ENCODE data around the gene ATAD3C. TPM values are rescaled to one million over a fixed set of nuclear protein-coding genes. Genes with fewer than 3 reads are reported as not detected.
"Not testable (repeated sequence)": the region's sequence is repeated elsewhere in the genome, so short reads cannot be mapped to it uniquely, and the experiment has no call there.

The ATAD3C gene
- total and polyA plus RNA-seq, 2 of the 4 experiments (the other 2 are of a cell fraction): not detected

GRCh38 chr1:1480488-1480867, 31.0 kb downstream of the ATAD3C start:
- H3K4ac ChIP-seq (ENCODE audit: low read depth, low read length); H3K14ac ChIP-seq (replicated peaks; ENCODE audit: low read depth, low read length); H3K56ac ChIP-seq (ENCODE audit: extremely low read depth, insufficient read depth, low read length); H2BK120ac ChIP-seq (ENCODE audit: low read depth, low read length); DNase-seq; H3K4me2 ChIP-seq (ENCODE audit: low read depth, low read length); H2AFZ ChIP-seq (replicated peaks; ENCODE audit: low read length, poor library complexity); H2BK15ac ChIP-seq (ENCODE audit: low read depth, low read length); H3K9me1 ChIP-seq (ENCODE audit: insufficient read depth, low read length); in situ Hi-C loops (cut with MboI; ENCODE audit: low sequenced_read_pairs); CTCF ChIA-PET; H3K27me3 ChIP-seq (ENCODE audit: control insufficient read depth, insufficient read depth, low read length); POLR2A ChIA-PET (ENCODE audit: unreplicated experiment); H3K9ac ChIP-seq (ENCODE audit: low read depth, low read length); dilution Hi-C loops (cut with HindIII; ENCODE audit: low sequenced_read_pairs, unreplicated experiment); H3K4me1 ChIP-seq (ENCODE audit: control insufficient read depth, insufficient read depth, low read length); H4K8ac ChIP-seq (ENCODE audit: low read depth in 2 of 2, low read length in 2 of 2); H3K27ac ChIP-seq (ENCODE audit: insufficient read depth, low read length); H3K18ac ChIP-seq (ENCODE audit: low read depth, low read length); BruUV-seq (replicated peaks); ATAC-seq (ENCODE audit: low read depth); H2AK5ac ChIP-seq (ENCODE audit: low read depth, low read length); H4K5ac ChIP-seq (ENCODE audit: low read depth, low read length); H2AK9ac ChIP-seq (replicated peaks; ENCODE audit: low read depth, low read length, poor library complexity); H4K91ac ChIP-seq (ENCODE audit: insufficient read depth, low read depth, low read length); H2BK5ac ChIP-seq (ENCODE audit: low read depth, low read length, poor library complexity, severe bottlenecking); H3K23ac ChIP-seq (ENCODE audit: low read depth, low read length); H3K4me3 ChIP-seq (ENCODE audit: insufficient read depth, low read depth, low read length); H3K9me3 ChIP-seq (ENCODE audit: control insufficient read depth, insufficient read depth, low read length); H2BK20ac ChIP-seq (ENCODE audit: low read depth, low read length); intact Hi-C loops (cut with micrococcal nuclease): not testable (repeated sequence)
- peaks cover 52% of the 10 kb centered on the region for H3K36me3 ChIP-seq (ENCODE audit: control insufficient read depth, insufficient read depth, low read length)
- WGBS, 2 experiments (ENCODE audit: extremely low coverage in 2 of 2, insufficient read length in 1 of 2): no CpG with 5 or more reads among the region's 16 CpGs
- H3K79me1 ChIP-seq (ENCODE audit: low read depth in 1 of 2, low read length in 2 of 2): peaks cover 4 to 24% of the 10 kb centered on the region in 2 experiments
- peaks cover 10% of the 10 kb centered on the region for H4K20me1 ChIP-seq (ENCODE audit: insufficient read depth, low read length)

DNA sequence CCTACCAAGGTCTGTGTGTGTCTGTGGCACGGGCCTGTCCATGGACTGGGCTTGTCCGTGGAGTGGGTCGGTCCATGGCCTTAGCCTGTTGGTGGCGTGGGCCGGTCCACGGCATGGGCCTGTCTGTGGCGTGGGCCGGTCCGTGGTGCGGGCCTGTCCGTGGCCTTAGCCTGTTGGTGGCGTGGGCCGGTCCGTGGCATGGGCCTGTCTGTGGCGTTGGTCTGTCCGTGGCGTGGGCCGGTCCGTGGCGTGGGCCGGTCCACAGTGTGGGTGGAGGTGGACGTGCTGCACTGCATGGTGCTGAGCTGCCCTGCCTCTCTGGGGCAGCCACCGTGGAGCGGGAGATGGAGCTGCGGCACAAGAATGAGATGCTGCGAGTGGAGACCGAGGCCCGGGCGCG, 32.3 kb downstream of the ATAD3C start:
- CTCF ChIA-PET; intact Hi-C loops (cut with micrococcal nuclease); H2AK5ac ChIP-seq (ENCODE audit: low read depth, low read length); H3K27me3 ChIP-seq (ENCODE audit: control insufficient read depth, insufficient read depth, low read length); DNase-seq; H3K9me1 ChIP-seq (ENCODE audit: insufficient read depth, low read length); H3K27ac ChIP-seq (ENCODE audit: insufficient read depth, low read length); in situ Hi-C loops (cut with MboI; ENCODE audit: low sequenced_read_pairs); ATAC-seq (ENCODE audit: low read depth); H3K4me2 ChIP-seq (ENCODE audit: low read depth, low read length); H3K14ac ChIP-seq (replicated peaks; ENCODE audit: low read depth, low read length); H2AFZ ChIP-seq (replicated peaks; ENCODE audit: low read length, poor library complexity); H3K4me1 ChIP-seq (ENCODE audit: control insufficient read depth, insufficient read depth, low read length); BruUV-seq (replicated peaks); H3K4me3 ChIP-seq (ENCODE audit: insufficient read depth, low read depth, low read length); H3K4ac ChIP-seq (ENCODE audit: low read depth, low read length); H3K9ac ChIP-seq (ENCODE audit: low read depth, low read length); H4K91ac ChIP-seq (ENCODE audit: insufficient read depth, low read depth, low read length); H3K23ac ChIP-seq (ENCODE audit: low read depth, low read length); H2BK5ac ChIP-seq (ENCODE audit: low read depth, low read length, poor library complexity, severe bottlenecking); dilution Hi-C loops (cut with HindIII; ENCODE audit: low sequenced_read_pairs, unreplicated experiment); H4K20me1 ChIP-seq (ENCODE audit: insufficient read depth, low read length); H4K5ac ChIP-seq (ENCODE audit: low read depth, low read length); H2AK9ac ChIP-seq (replicated peaks; ENCODE audit: low read depth, low read length, poor library complexity); POLR2A ChIA-PET (ENCODE audit: unreplicated experiment); H3K18ac ChIP-seq (ENCODE audit: low read depth, low read length); H4K8ac ChIP-seq (ENCODE audit: low read depth in 2 of 2, low read length in 2 of 2); H3K9me3 ChIP-seq (ENCODE audit: control insufficient read depth, insufficient read depth, low read length); H2BK120ac ChIP-seq (ENCODE audit: low read depth, low read length); H3K56ac ChIP-seq (ENCODE audit: extremely low read depth, insufficient read depth, low read length); H2BK15ac ChIP-seq (ENCODE audit: low read depth, low read length); H2BK20ac ChIP-seq (ENCODE audit: low read depth, low read length): not testable (repeated sequence)
- H3K79me1 ChIP-seq (ENCODE audit: low read depth in 1 of 2, low read length in 2 of 2): peaks cover 4 to 23% of the 10 kb centered on the region in 2 experiments
- H3K36me3 ChIP-seq (ENCODE audit: control insufficient read depth, insufficient read depth, low read length): peaks cover 50% of the 10 kb centered on the region
- WGBS, 2 experiments (ENCODE audit: extremely low coverage in 2 of 2, insufficient read length in 1 of 2): 100% methylated on average over 1 of the region's 30 CpGs; no CpG with 5 or more reads in 1 of the 2 experiments
